MM.1S (cell line): ENCODE results near the gene TTLL9.

ENCODE experiments used
- DNase-seq: peaks from one replicate; pipeline ENCODE4 v3.0.0-alpha.2; 2015
- H2AFZ ChIP-seq: fragments of 300-600 bp; sonication (generic); 2 replicates; pipeline ENCODE4 v1.6.0; 2016; ENCODE audit warnings: antibody characterized with exemption, low read length
- H3F3A ChIP-seq: fragments of 300-600 bp; sonication (generic); 2 replicates; pipeline ENCODE4 v1.6.1; 2016; ENCODE audit warnings: mild to moderate bottlenecking, antibody characterized with exemption, low read length, moderate library complexity, mixed read lengths; ENCODE audit not compliant: insufficient read depth
- H3K27ac ChIP-seq: fragments of 300-600 bp; sonication (generic); 2 replicates; pipeline ENCODE4 v1.5.1; 2016; ENCODE audit warnings: mild to moderate bottlenecking, low read length
- H3K27me3 ChIP-seq: fragments of 300-600 bp; sonication (generic); replicated peaks from 2 replicates; pipeline ENCODE4 v1.6.0; 2016; ENCODE audit warnings: low read length; ENCODE audit not compliant: insufficient read depth
- H3K36me3 ChIP-seq: fragments of 300-600 bp; sonication (generic); replicated peaks from 2 replicates; pipeline ENCODE4 v1.6.1; 2016; ENCODE audit warnings: mild to moderate bottlenecking, low read length, mixed read lengths; ENCODE audit not compliant: insufficient read depth
- H3K4me1 ChIP-seq: fragments of 300-600 bp; sonication (generic); 2 replicates; pipeline ENCODE4 v1.6.1; 2016; ENCODE audit warnings: low read length, mixed read lengths
- H3K4me2 ChIP-seq: fragments of 300-600 bp; sonication (generic); 2 replicates; pipeline ENCODE4 v1.6.0; 2016; ENCODE audit warnings: low read depth, low read length
- H3K4me3 ChIP-seq: fragments of 300-600 bp; sonication (generic); 2 replicates; pipeline ENCODE4 v1.5.1; 2016; ENCODE audit warnings: low read length, mixed read lengths
- H3K79me2 ChIP-seq: fragments of 300-600 bp; sonication (generic); 2 replicates; pipeline ENCODE4 v1.6.1; 2016; ENCODE audit warnings: mixed run types, low read length, mixed read lengths
- H3K9ac ChIP-seq: fragments of 300-600 bp; sonication (generic); 2 replicates; pipeline ENCODE4 v1.6.1; 2016; ENCODE audit warnings: low read length, mixed read lengths
- H3K9me2 ChIP-seq: fragments of 300-600 bp; sonication (generic); replicated peaks from 2 replicates; pipeline ENCODE4 v1.6.1; 2016; ENCODE audit warnings: mild to moderate bottlenecking, low read length, mixed read lengths; ENCODE audit not compliant: insufficient read depth
- H3K9me3 ChIP-seq: fragments of 300-600 bp; sonication (generic); replicated peaks from 2 replicates; pipeline ENCODE4 v1.6.1; 2016; ENCODE audit warnings: mild to moderate bottlenecking, low read length, mixed read lengths; ENCODE audit not compliant: insufficient read depth
- H4K20me1 ChIP-seq: fragments of 300-600 bp; sonication (generic); 2 replicates; pipeline ENCODE4 v1.6.1; 2016; ENCODE audit warnings: mild to moderate bottlenecking, low read length, moderate library complexity, mixed read lengths; ENCODE audit not compliant: insufficient read depth
- CTCF ChIP-seq: fragments of 300-600 bp; sonication (generic); IDR thresholded peaks from 2 replicates; pipeline ENCODE4 v1.5.1; 2016; ENCODE audit warnings: antibody characterized with exemption, low read length, mixed read lengths
- EZH2 ChIP-seq: fragments of 300-600 bp; sonication (generic); optimal IDR thresholded peaks from 2 replicates; pipeline ENCODE3; 2017; ENCODE audit warnings: low read depth, mild to moderate bottlenecking, antibody characterized with exemption, low read length, mixed read lengths
- EZH2phosphoT487 ChIP-seq: fragments of 300-600 bp; sonication (generic); IDR thresholded peaks from 2 replicates; pipeline ENCODE4 v1.6.1; 2018; ENCODE audit warnings: antibody characterized with exemption, low read length

Gene TTLL9

GRCh38 chr20:31861385-31862156 lies 8.9 kb upstream of the TTLL9 start:
- Histone ChIP-seq H3K4me3 (no peak overlapping the region), H2AFZ (no peak overlapping the region), H3K4me2 (peak overlapping the region; percentile 40; the same call in 1 of the 2 replicates), H3K9me3 (no peaks in the 10 kb centered on the region), H3K27me3 (peaks cover 98% of the 10 kb centered on the region), H3K9ac (no peak overlapping the region), H3K9me2 (no peaks in the 10 kb centered on the region), H3K36me3 (no peaks in the 10 kb centered on the region), H3K4me1 (peaks cover 11% of the 10 kb centered on the region), H3K27ac (no peak overlapping the region), H4K20me1 (no peaks in the 10 kb centered on the region), H3K79me2 (no peaks in the 10 kb centered on the region), H3F3A (no peaks in the 10 kb centered on the region)
- TF ChIP-seq EZH2phosphoT487 (no peak), CTCF (no peak), EZH2 (peak; percentile 80)
- no peak for DNase-seq

- H3K79me2 ChIP-seq, result no peaks in the 10 kb centered on the region
- no peak overlapping the region for H3K9ac ChIP-seq
- peaks cover 11% of the 10 kb centered on the region for H3K4me1 ChIP-seq
- no peak for DNase-seq
- no peak overlapping the region for H2AFZ ChIP-seq
- H3K36me3 ChIP-seq, result no peaks in the 10 kb centered on the region
- peaks cover 98% of the 10 kb centered on the region for H3K27me3 ChIP-seq
- no peak overlapping the region for H3K27ac ChIP-seq
- no peaks in the 10 kb centered on the region for H3K9me3 ChIP-seq
- H3K9me2 ChIP-seq, result no peaks in the 10 kb centered on the region
- TF ChIP-seq CTCF (no peak), EZH2phosphoT487 (no peak), EZH2 (no peak)
- H3F3A ChIP-seq, result no peaks in the 10 kb centered on the region
- no peak overlapping the region for H3K4me3 ChIP-seq
- no peak overlapping the region for H3K4me2 ChIP-seq
- H4K20me1 ChIP-seq, result no peaks in the 10 kb centered on the region
Observed at GRCh38 chr20:31862157-31862470, 8.3 kb upstream of the TTLL9 start.

- Histone ChIP-seq H2AFZ (no peak overlapping the region), H3K4me3 (no peak overlapping the region), H3K4me1 (peaks cover 11% of the 10 kb centered on the region), H3K36me3 (no peaks in the 10 kb centered on the region), H3K27me3 (peaks cover 98% of the 10 kb centered on the region), H3K9me2 (no peaks in the 10 kb centered on the region), H3K79me2 (no peaks in the 10 kb centered on the region), H3K27ac (no peak overlapping the region), H3K4me2 (no peak overlapping the region), H3K9me3 (no peaks in the 10 kb centered on the region), H3K9ac (no peak overlapping the region), H4K20me1 (no peaks in the 10 kb centered on the region), H3F3A (no peaks in the 10 kb centered on the region)
- TF ChIP-seq EZH2, result no peak
- TF ChIP-seq CTCF, result no peak
- DNase-seq, result no peak
Observed at GRCh38 chr20:31862506-31862905, 7.9 kb upstream of the TTLL9 start.
